ENCODE measurements around the gene CDH4. TPM values are rescaled to one million over a fixed set of nuclear protein-coding genes. Genes with fewer than 3 reads are reported as not detected.

The CDH4 gene
- total RNA-seq, 1 experiment from 2014 or later, result not detected

GRCh38 chr20:61514805-61515505 is 262.9 kb downstream of the CDH4 start:
- Histone ChIP-seq H3K27me3 (ENCODE audit: control insufficient read depth, insufficient read depth, low read length) (peaks cover 4% of the 10 kb centered on the region), H3K4me1 (ENCODE audit: control insufficient read depth, insufficient read depth, low read length) (no peaks in the 10 kb centered on the region), H3K27ac (ENCODE audit: low read length) (no peak overlapping the region), H3K36me3 (ENCODE audit: control insufficient read depth, insufficient read depth, low read length) (no peaks in the 10 kb centered on the region), H3K9me3 (ENCODE audit: control insufficient read depth, insufficient read depth, low read depth, low read length) (no peaks in the 10 kb centered on the region), H3K4me3 (ENCODE audit: low read depth in 2 of 2, low read length in 2 of 2) (no peak overlapping the region)
- BruUV-seq (replicated peaks), result no TSS peak
- TF ChIP-seq CTCF (IDR thresholded peaks at IDR 0.05), result no peak
- no peak for TF ChIP-seq SIN3A (IDR thresholded peaks at IDR 0.05; ENCODE audit: borderline replicate concordance, insufficient read depth, low read depth, low read length)
- TF ChIP-seq POLR2AphosphoS5 (IDR thresholded peaks at IDR 0.05; ENCODE audit: low read depth, low read length), result no peak
- TF ChIP-seq REST (IDR thresholded peaks at IDR 0.05; ENCODE audit: insufficient read depth in 1 of 2, low read depth in 2 of 2, low read length in 1 of 2), result no peak
- no peak for TF ChIP-seq TCF7L2 (IDR thresholded peaks at IDR 0.05; ENCODE audit: low read depth, low read length)
- intact Hi-C loops (cut with micrococcal nuclease; ENCODE audit: unreplicated experiment) (no loop called here), in situ Hi-C loops (cut with HindIII; ENCODE audit: low pct_unique_long_range_greater_than_20kb, low sequenced_read_pairs) (no loop called here)
- DNase-seq (ENCODE audit: low read depth, low spot score), result no peak
- no peak for ATAC-seq
- ChIA-PET CTCF (no interaction called here), POLR2A (no interaction called here)

GRCh38 chr20:61515922-61516321 is 263.9 kb downstream of the CDH4 start:
- intact Hi-C loops (cut with micrococcal nuclease; ENCODE audit: unreplicated experiment), result no loop called here
- Histone ChIP-seq H3K4me3 (ENCODE audit: low read depth in 2 of 2, low read length in 2 of 2) (no peak overlapping the region), H3K36me3 (ENCODE audit: control insufficient read depth, insufficient read depth, low read length) (no peaks in the 10 kb centered on the region), H3K4me1 (ENCODE audit: control insufficient read depth, insufficient read depth, low read length) (no peaks in the 10 kb centered on the region), H3K27me3 (ENCODE audit: control insufficient read depth, insufficient read depth, low read length) (peaks cover 2% of the 10 kb centered on the region), H3K9me3 (ENCODE audit: control insufficient read depth, insufficient read depth, low read depth, low read length) (no peaks in the 10 kb centered on the region), H3K27ac (ENCODE audit: low read length) (no peak overlapping the region)
- in situ Hi-C loops (cut with HindIII; ENCODE audit: low pct_unique_long_range_greater_than_20kb, low sequenced_read_pairs), result no loop called here
- ATAC-seq (no peak), DNase-seq (ENCODE audit: low read depth, low spot score) (no peak)
- BruUV-seq (replicated peaks), result no TSS peak
- ChIA-PET CTCF (no interaction called here), POLR2A (no interaction called here)
- TF ChIP-seq SIN3A (IDR thresholded peaks at IDR 0.05; ENCODE audit: borderline replicate concordance, insufficient read depth, low read depth, low read length) (no peak), POLR2AphosphoS5 (IDR thresholded peaks at IDR 0.05; ENCODE audit: low read depth, low read length) (no peak), TCF7L2 (IDR thresholded peaks at IDR 0.05; ENCODE audit: low read depth, low read length) (no peak), CTCF (IDR thresholded peaks at IDR 0.05) (no peak), REST (IDR thresholded peaks at IDR 0.05; ENCODE audit: insufficient read depth in 1 of 2, low read depth in 2 of 2, low read length in 1 of 2) (no peak)
